HS-5 (cell line): Measurements from ENCODE around the gene AFF4.

ENCODE experiments used
- DNase-seq: peaks from one replicate; pipeline ENCODE4 v3.0.0-alpha.2; 2012; ENCODE audit warnings: low read depth

Gene AFF4

DNA sequence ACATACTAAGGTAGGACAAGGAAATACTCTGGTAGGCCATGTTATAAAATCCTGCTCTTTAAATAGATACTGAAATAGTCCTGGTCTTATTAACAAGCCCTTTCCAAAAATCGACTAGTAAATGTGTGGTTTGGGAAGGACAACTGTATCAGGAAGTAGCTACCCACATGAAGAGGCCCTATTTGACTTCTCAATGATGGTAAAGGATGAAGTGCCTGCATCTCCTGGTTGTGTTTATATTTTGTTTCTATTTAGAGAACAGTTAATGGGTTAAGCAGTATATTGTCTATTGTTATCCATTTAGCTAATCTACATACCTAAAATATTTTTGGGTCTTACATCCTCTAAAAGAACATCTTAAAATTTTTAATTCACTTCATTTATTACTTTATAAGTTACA is 109.6 kb downstream of the AFF4 start:
- DNase-seq = no peak

DNA sequence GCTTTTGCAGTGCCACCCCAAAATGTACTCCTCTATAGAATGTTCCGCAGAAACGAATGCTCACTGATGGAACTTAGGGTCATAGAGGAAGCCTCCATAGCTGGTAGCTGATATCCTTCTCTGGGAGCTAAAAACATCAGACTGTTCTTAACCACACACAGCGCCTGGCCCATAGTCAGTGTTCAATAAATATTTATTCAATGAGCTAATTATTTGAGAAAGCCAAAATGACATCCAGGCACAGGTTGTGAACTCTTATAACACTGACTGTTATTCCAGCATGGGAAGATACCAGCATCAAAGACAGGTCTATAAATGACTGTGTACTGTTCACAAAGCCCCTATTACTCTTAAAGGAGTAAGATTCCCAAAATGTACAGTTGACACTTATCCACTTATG is 110.1 kb downstream of the AFF4 start:
- no peak for DNase-seq

DNA sequence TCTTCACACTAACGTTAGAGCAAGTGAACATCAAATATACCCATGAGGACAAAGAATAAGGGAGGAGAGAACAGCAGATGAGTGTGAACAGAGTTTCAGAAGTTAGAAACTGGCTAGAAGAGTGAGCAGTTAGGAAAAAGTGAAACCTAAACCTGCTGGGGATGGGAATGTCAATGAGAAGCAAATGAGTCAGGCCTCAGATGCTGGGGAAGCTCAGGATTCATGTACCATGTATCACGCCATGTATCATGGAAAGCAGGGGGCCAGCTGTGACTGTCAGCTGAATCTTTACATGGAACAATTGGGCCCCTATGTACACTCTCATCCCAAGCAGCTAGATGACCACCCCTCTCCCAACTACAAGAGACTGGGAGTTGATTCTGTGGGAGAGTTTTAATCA is 113.4 kb downstream of the AFF4 start:
- no peak for DNase-seq

DNA sequence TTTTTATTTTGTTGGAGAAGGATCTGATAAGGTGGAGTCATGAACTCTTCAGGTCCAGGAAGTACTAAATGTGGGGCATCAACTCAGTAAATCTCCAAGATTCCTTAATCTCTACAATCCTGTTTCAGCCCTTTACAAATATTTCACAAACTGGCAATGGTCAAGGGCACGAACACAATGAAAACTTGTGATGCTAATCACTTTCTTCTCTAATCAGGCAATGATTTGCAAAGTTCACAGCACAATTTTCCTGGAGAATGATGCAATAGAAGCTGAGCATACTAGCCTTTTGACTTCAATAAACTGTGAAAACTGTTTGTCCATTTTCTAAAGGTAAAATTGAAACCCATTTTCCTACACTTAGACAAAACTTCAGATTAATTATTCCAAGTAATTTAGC is 114.1 kb downstream of the AFF4 start:
- DNase-seq = no peak

DNA sequence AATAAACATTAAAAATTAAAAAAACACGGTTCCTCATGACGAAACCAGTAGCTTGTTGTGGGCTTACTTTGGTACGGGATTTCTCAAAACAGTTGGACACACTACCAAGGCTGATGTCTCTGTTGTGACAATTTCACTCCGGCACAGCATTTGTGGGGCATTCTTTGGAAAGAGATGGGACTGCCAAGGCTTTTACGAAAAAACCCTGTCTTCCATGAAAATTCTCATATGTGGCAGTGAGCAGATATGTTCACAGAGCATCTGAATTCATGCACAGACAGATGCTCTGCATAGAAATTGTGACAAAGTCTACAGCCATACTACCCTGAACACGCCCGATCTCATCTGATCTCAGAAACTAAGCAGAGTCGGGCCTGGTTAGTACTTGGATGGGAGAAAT is 115.2 kb downstream of the AFF4 start:
- DNase-seq = no peak

DNA sequence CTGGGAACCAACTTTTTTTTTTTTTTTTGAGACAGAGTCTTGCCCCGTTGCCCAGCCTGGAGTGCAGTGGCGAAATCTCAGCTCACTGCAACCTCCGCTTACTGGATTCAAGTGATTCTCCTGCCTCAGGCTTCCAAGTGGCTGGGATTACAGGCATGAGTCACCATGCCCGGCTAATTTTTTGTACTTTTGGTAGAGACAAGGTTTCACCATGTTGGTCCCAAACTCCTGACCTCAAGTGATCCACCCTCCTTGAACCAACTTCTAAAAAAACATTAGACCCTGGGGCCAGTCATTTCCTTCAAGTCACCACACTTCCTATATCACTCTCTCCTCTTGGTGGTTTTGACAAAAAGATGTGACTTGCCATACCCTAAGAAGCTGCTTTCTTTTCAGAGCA is 122.1 kb downstream of the AFF4 start:
- no peak for DNase-seq

DNA sequence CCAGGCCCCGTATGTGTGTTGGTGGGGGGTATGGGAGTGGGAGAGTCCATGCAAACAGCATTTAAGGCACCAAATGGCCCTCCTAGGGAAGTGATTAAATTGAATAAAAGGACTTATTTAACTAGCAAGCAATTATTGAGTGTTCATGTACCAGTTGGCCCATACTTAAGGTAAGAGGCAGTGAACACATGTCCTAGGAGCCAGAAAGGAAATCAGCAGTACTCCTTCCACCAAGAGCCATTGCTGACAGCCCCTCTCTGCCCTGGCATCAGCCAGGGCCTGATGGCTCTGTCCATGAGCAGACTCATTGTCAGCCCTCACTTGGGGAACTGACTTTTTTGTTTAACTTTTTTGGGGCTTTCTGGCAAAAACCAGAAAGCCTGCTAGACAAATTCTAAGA is 122.5 kb downstream of the AFF4 start:
- DNase-seq = no peak

DNA sequence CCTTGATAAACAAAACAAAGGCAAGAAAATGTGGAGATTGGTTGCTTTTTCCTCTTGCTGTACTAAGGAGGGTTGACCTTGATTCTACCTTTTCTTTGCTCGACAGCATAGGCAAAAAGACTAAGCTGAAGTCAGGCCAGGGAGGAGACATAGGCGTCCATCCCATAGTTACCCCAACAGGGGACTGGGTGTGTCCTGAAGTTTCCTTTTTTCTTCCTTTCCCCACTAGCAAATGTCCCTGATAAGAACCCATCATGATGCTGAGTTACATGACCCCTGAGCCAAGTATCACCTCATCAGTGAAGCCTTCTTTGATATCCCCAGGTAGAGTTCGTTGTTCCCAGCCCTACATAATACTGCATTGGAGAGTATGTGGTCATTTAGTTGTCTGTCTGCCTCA is 123.1 kb downstream of the AFF4 start:
- no peak for DNase-seq

DNA sequence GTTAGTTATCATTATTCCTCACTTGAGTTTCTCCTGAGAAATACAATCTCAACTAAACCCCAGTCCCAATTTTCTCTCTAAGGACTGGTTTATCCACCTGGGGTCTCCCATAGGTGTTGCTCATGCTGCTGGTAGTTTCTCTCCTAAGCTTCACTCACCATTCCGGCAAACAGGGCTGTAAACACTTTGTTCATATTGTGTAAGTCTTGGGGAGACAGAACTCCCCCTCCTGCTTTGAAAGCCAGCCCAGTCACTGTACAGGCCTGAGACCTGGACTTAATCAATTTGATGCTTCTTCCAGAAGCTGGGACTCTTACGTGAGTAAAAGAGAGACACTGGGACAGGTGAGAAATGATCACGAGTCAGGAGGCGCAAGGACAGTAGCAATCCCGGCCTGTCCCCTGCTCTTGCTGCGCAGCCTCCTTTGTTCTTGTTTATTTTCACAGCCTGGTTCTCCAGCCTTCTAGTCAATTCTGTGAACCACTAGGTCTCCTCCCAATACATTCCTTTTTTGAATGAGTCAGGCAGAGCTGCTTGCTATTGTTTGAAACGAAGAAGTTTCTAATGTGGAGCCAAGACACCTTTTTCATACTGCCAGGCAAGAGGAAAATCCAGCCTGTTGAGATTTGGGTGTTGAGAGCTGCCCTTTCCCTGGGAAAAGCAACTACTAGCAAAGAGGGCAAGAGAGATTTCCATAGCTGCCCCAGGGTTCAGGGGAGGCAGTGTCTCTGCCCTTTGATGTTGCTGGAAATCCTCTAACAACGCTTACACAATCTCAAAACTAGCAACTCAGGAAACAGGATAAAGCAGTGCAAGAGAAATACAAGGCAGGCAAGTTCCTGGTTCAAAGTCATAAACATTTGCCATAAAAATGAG is 123.8 kb downstream of the AFF4 start:
- DNase-seq = no peak

DNA sequence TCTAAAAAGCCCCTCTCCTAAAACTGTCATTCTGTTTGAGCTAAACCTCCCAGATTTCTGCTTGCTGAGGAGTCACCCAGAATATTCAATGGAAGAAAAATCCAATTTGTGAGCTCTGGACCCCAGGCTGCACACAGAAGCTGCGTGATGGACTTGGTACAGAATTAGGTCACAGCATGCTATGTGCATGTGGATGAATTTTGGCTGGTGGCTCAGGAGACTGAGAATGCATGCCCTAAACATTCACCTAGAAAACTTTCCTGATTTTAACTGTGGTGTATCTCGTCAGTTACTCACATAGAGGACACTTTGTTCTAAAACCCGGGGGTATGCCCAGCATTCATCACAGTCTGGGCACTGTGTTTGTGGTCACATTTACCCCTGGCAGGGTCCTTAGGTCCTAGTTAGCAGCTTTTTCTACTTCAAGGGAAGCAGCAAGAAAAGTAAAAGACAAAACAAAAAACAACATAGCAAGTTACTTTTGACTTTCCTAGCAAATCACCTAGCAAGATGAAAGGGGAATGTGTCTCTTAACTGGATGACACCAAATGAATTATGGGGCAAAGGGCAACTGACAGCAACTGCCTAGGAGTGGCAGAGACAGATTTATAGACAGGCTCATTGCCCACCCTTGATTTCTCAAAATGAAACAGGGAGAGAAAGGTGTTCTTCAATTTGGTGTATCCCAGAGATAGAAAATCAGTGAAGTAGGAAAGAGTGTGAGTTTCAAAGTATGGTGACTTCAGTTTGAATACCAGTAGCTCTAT is 124.7 kb downstream of the AFF4 start:
- no peak for DNase-seq

DNA sequence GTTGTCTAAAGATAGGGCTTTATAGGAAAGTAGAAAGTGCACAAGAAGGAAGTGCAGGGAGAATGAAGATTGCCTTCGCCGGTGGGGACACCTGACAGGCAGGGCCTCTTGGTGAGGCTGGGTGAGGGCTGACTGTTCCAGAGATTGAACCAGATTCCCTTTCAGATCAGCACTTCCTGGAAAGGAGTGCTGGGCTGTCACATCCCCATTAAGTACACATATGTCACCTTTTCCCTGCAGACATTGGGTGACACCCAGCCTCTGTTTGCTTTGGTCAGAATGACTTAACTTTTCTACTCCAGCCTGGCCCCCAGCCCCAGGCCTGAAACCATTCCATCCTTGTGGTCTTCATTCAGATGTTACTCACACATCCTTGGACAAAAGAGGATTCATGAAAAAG is 125.6 kb downstream of the AFF4 start:
- DNase-seq = no peak

DNA sequence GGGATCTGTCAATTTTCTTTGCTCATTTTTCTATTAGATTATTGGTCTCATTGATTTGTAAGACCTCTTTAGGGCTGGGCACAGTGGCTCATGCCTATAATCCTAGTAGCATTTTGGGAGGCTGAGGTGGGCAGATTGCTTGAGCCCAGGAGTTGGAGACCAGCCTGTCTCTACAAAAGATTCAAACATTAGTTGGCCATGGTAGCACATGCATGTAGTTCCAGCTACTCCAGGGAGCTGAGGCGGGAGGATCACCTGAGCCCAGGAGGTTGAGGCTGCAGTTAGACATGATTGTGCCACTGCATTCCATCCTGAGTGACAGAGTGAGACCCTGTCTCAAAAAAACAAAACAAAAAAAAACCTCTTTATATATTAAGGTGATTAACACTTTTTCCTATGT is 126.6 kb downstream of the AFF4 start:
- no peak for DNase-seq

DNA sequence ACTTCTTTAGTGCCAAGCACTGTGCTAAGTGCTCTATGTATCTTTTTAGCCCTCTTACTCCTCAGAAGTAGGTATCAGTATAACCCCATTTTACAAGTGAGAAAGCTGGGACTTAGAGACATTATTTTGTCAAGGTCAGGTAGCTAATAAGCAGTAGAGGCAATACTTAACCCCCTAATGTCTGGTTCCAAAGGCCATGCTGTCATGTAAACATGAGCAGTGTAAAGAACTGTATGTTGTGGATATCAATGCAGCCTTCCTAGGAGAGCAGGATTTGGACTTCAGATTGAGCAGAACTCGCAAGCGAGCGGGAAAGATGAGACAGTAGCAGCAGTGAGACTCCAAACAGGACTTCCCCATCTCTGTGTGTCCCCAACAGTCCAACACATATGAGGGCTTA is 129.4 kb downstream of the AFF4 start:
- DNase-seq = no peak

DNA sequence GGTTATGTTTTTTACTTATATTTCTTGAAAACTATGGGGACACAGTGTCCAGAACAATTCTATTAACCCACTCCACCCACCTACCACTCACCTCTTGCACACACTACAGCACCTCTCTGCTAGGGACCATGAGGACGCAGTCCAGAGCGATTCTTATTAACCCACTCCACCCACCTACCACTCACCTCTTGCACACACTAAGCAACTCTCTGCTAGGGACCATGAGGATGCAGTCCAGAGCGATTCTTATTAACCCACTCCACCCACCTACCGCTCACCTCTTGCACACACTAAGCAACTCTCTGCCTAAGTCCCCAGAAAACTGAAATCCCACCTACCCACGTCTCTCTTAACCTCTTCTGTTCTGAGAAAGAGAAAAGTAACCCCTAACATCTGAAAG is 130.8 kb downstream of the AFF4 start:
- no peak for DNase-seq

DNA sequence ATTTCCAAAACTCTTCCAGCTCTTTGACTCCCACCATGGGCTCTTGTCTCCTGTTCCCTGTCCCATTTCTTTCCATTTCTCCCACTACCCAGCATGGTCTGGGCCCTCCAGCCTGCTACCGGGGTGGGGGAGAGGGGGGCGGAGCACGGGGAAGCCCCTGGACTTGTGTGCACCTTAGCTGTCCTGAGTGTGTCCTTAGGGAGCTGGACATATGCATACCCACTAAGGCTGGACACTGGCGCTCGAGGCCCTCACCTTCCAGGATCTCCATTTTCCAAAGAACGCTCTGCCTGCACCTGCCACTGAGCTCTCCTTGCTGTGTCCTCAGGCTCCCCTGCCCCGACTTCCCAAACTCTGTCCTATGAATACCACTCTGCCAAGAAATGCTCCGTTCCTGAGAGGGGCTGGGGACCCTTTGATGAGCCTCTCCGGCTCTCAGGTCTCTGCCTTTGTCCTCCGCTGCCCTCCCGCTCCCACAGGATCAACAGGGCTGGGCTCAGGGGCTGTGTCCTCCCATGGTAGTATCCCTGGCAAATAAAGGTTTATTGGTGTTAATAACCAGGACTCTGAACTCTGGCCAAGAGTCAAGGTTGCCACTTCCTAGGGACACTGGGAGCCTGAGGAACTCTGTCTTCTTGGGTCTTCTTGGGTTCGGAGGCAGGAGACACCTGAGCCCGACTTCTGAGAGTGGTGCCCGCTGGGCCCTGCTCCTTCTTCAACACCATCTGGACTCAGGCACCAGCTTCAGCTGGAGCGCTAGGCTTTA is 132.2 kb downstream of the AFF4 start:
- no peak for DNase-seq

DNA sequence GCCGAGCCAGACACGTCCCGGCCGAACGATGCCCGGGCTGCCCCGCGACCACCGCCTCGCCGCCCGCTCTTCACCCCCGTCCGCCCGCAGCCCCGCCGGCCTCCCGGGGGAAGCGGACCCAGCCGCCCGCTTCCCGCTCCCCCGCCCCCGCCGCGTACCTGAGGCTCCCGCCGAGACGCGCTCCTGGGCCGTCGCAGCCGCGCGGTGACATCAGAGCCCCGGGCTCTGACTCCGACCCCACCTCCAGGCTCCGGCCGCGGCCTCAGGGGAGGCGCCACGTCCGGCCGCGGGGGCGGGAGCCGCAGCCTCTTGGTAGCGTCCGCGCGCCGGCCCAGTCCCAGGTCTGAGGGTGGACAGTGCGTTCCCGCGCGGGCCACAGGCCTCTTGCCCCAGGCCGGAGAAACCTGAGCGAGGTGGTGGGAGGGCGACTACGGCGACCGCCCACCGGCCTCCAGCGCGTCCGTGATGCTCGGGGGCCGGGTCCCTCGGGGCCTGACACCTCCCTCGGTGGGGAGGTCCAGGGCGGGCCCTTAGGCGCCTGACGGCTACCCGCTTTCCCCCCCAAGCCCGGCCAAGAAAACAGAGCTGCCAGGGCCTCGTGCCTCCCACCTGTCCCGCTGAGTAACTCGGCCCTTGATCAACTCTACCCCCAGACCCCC is 132.9 kb downstream of the AFF4 start, which contains the start of gene SHROOM1:
Gene SHROOM1 (minus strand): TSS at position 212 of the 659 bp plus-strand sequence. CDS start 4,507 bp downstream, outside the sequence.
- DNase-seq = no peak

DNA sequence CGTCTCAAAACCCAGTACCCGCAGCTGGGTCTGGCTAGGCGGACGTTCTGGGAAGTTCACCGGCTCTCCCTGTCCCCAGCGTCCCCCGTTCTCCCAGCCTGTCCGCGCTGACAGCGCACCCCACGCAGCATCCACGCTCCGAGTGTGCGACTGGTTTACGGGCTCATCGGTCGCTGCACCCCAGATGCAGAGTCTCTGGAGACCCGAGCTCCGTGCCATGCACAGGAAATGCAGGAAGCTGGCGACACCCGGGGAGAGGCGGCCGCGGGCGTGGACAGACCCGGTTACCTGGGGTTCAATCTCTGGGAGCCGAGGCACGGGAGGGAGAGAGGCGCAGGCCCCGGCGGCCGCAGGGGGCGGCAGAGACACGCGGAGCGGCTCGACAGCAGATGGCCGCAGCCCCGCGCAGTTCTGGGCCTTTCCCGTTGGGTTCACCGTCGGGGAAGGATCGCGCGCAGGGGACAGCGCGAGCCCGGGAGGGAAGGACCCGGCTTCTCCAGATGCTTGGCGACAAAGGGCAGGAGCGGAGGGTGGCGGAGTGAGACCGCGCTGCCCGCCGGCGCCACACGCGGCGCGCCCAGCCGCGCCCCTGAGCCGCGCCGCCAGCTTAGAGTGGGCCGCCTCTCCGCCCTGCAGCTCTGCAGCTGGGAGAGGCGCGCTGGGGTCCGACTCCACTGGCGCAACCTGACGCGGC is 133.5 kb downstream of the AFF4 start:
- DNase-seq = peak; percentile 44

DNA sequence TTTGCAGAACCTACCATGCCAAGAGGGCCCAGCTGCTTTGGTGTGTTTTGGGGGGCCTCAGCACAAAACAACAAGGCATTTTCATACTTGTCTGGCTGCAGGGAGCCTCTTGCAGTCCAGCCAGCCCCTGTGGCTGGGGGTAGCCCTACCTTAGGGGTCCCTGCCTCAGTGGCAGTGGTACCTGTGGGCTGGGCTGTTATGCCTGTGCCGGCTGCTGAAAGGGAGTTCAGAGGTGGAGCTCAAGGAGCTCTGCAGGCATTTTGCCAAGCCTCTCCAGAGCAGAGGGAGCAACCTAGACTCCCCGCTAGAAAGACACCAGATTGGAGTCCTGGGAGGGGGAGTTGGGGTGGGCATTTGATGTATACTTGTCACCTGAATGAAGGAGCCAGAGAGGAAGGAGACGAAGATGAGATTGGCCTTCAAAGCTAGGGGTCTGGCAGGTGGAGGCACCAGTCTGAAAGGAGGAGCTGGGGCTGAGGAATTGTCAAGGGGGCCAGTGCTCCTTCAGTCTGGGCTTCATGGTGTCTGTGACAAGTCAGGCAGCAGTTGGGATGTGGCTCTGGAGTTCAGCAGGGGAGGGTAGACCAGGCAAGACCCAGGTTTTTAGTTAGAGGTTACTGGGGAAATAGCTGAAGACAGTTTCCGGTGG is 134.5 kb downstream of the AFF4 start:
- DNase-seq = no peak

DNA sequence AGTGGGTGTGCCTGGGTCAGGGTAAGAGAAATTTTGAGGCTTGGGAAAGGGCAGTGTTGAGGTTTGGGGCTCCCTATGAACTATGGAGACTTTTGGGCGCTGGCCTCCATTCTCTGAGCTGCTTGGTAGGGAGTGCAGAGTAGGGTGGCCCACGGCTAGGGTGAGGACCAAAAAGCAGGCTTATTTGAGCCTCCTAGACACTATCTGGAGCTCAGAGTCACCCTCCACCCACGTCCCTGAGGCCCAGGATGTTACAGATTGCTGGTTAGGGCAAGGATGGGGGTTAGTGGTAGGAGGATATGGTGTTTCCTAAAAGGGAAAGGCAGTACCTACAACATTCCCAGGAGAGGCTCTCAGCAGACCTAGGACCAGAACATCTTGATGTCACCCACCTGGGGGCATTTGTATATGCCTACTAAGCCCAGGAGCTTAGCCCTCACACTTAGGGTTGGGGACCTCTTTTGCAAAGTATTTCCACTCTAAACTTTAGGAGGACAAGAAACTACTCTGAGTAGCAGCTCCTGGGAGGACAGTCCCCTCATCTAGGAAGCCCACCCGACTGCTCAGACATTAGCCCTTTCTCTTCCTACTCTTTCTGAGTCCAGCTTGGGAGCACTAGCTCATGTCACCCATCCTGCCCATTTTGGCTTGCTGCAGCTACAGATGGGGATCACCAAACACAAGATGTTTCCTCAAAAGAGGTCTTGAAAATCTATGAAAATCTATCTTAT is 135.3 kb downstream of the AFF4 start:
- no peak for DNase-seq

DNA sequence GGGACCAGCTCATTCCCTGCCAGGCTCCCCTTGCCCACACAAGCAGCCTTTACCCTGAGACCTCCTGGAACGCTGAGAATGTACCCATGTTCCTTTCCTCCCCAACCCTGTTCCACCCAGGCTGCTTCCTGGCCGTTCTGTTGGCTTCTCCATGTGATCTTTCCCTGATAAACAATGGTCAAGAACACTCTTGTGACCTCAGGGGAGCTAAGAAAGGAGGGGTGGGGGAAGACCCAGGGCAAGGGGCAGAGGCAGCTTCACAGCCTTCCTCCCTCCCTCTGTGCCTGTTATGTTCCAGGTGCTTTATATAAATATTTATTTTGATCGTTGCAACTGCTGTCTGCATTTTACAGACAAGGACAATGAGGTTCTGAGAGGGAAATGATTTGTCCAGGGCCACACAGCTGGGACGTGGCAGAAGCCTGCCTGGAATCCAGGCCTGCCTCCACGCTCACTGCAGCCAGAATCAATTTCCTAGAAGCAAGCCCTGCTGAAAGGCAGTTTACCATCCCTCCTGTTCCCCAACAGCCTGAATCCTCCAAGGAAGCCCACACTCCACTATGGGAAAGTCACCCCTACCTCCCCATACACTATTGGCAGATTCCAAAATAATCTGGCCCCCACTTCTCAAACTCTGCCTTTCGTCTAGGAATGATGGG is 136.9 kb downstream of the AFF4 start:
- no peak for DNase-seq
